Type B pancreatic cell (in vitro differentiated cells): ENCODE data around the gene DNTT. TPM values are rescaled to one million over a fixed set of nuclear protein-coding genes. Genes with fewer than 3 reads are reported as not detected.

Experiments
- DNase-seq: peaks from one replicate; pipeline ENCODE4 v3.0.0; 2021; ENCODE audit warnings: mixed read lengths; ENCODE audit not compliant: unreplicated experiment; ENCODE audit errors: extremely low spot score
- H3K27ac Mint-ChIP-seq: 2 replicates; pipeline ENCODE4 v1.8.0; 2021; ENCODE audit warnings: mild to moderate bottlenecking, mixed read lengths
- H3K27me3 Mint-ChIP-seq: 2 replicates; pipeline ENCODE4 v1.8.0; 2021; ENCODE audit warnings: mixed read lengths
- H3K36me3 Mint-ChIP-seq: 2 replicates; pipeline ENCODE4 v1.8.0; 2021; ENCODE audit warnings: mixed read lengths
- H3K4me1 Mint-ChIP-seq: one replicate; pipeline ENCODE4 v1.8.0; 2021; ENCODE audit warnings: mixed read lengths; ENCODE audit not compliant: unreplicated experiment
- H3K4me3 Mint-ChIP-seq: 2 replicates; pipeline ENCODE4 v1.8.0; 2021; ENCODE audit warnings: mild to moderate bottlenecking, mixed read lengths
- H3K9me3 Mint-ChIP-seq: 2 replicates; pipeline ENCODE4 v1.8.0; 2021; ENCODE audit warnings: mixed read lengths
- CTCF ChIP-seq: fragments of 200-600 bp; sonication (generic); conservative IDR thresholded peaks from 2 replicates; pipeline ENCODE4 v1.5.0; 2021; ENCODE audit warnings: antibody characterized with exemption, mild to moderate bottlenecking
- total RNA-seq: library from RNA; stranded (reverse); gene quantifications from 2 replicates; pipeline ENCODE4 v1.2.1, GENCODE V29; 2021; ENCODE audit warnings: low replicate concordance

Gene DNTT
- total RNA-seq, 1 donor from 2014 or later, result not detected

- Mint-ChIP-seq H3K4me1 (no peaks in the 10 kb centered on the region), H3K9me3 (no peaks in the 10 kb centered on the region), H3K27ac (no peak overlapping the region), H3K4me3 (no peak overlapping the region), H3K36me3 (no peaks in the 10 kb centered on the region), H3K27me3 (peaks cover 6% of the 10 kb centered on the region)
- TF ChIP-seq CTCF, result no peak
- DNase-seq, result no peak
These were observed 13.0 kb downstream of the DNTT start for GRCh38 chr10:96317067-96317833.

GRCh38 chr10:96319754-96320474 is 15.7 kb downstream of the DNTT start:
- TF ChIP-seq CTCF, result no peak
- H3K27ac Mint-ChIP-seq, result no peak overlapping the region
- no peaks in the 10 kb centered on the region for H3K4me1 Mint-ChIP-seq
- H3K36me3 Mint-ChIP-seq, result no peaks in the 10 kb centered on the region
- no peaks in the 10 kb centered on the region for H3K9me3 Mint-ChIP-seq
- no peak overlapping the region for H3K4me3 Mint-ChIP-seq
- H3K27me3 Mint-ChIP-seq, result peaks cover 14% of the 10 kb centered on the region
- no peak for DNase-seq

DNA sequence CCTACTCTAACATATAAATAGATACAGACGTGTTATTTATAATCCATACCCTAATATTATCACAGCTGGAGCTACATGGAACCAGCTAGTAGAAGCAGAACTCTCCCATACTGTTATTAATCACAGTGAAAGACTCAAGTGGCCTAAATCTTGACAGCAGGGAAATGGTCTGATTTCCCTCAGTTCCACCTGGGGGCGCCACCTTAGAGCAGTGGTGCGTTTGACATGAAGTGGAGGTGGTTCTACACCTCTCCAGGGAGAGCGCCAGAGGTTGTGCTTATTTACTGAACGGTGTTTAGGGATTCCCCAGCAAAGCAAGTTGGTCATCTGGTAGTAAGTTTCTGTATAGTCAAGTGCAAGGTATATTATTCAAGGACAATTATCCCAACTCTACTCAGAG is 17.6 kb downstream of the DNTT start:
- peak; percentile 16 for TF ChIP-seq CTCF
- peaks cover 21% of the 10 kb centered on the region for H3K27me3 Mint-ChIP-seq
- H3K27ac Mint-ChIP-seq, result no peak overlapping the region
- no peak overlapping the region for H3K4me3 Mint-ChIP-seq
- DNase-seq, result no peak
- H3K4me1 Mint-ChIP-seq, result no peaks in the 10 kb centered on the region
- H3K36me3 Mint-ChIP-seq, result no peaks in the 10 kb centered on the region
- no peaks in the 10 kb centered on the region for H3K9me3 Mint-ChIP-seq

DNA sequence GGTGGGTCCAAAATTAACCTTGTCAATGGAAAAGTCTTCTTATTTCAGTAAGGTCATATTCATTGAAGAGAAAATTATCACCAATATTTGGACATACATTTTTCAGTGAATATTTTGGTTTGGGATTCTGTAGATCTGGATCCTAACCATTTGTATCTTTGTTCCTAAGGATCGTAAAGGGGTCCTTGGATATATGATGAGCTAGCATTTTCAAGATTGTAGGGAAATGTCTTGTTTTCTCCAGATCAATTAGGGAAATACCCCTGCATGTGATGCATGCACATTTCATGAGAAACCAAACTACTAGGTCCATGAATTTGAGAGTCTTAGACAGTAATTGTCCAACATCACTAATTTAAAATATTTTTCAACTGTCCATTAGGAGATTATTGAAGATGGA is 18.0 kb downstream of the DNTT start:
- H3K36me3 Mint-ChIP-seq, result no peaks in the 10 kb centered on the region
- no peaks in the 10 kb centered on the region for H3K4me1 Mint-ChIP-seq
- no peak for TF ChIP-seq CTCF
- H3K9me3 Mint-ChIP-seq, result no peaks in the 10 kb centered on the region
- no peak overlapping the region for H3K27ac Mint-ChIP-seq
- H3K4me3 Mint-ChIP-seq, result no peak overlapping the region
- no peak for DNase-seq
- H3K27me3 Mint-ChIP-seq, result peaks cover 24% of the 10 kb centered on the region

GRCh38 chr10:96324447-96324846 is 20.2 kb downstream of the DNTT start:
- no peak for DNase-seq
- Mint-ChIP-seq H3K36me3 (no peaks in the 10 kb centered on the region), H3K27ac (no peak overlapping the region), H3K4me1 (no peaks in the 10 kb centered on the region), H3K9me3 (no peaks in the 10 kb centered on the region), H3K4me3 (no peak overlapping the region), H3K27me3 (peaks cover 29% of the 10 kb centered on the region)
- no peak for TF ChIP-seq CTCF
